Measurements from ENCODE around the gene ZSWIM4. TPM values are rescaled to one million over a fixed set of nuclear protein-coding genes. Genes with fewer than 3 reads are reported as not detected.

Gene ZSWIM4
- polyA plus RNA-seq, 1 of the 3 experiments (the other 2 are of a cell fraction): 4.7 TPM

GRCh38 chr19:13758795-13759194 is 36.4 kb upstream of the ZSWIM4 start:
- 99% methylated on average over 21 of the region's 24 CpGs for WGBS (ENCODE audit: low lambda C conversion rate)

DNA sequence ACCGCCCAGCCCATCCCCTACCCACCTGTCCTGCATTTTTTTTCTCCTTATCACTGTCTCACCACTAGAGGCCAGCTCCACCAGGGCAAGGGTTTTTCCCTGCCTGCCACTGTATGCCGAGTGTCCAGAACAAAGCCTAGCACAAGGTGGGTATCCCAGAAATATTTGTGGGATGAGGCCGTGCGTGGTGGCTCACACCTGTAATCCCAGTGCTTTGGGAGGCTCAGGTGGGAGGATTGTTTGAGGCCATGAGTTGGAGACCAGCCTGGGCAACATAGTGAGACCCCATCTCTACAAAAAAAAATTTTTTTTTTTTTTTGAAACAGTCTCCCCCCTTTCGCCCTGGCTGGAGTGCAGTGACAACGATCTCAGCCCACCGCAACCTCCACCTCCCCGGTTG is 33.8 kb upstream of the ZSWIM4 start:
- H3F3A ChIP-seq (replicated peaks; ENCODE audit: insufficient read depth): no peaks in the 10 kb centered on the region
- no peak for DNase-seq
- H3K9ac ChIP-seq: no peak overlapping the region
- CTCF ChIA-PET: interaction anchor here (1.4 kb wide), 1 partner anchor 12 kb away, joined by 3 read pairs; no protein-coding TSS in a partner anchor
- peaks cover 25% of the 10 kb centered on the region; the same call in 1 of the 2 replicates for H3K79me2 ChIP-seq (ENCODE audit: insufficient read depth)
- H3K9me3 ChIP-seq: no peaks in the 10 kb centered on the region
- POLR2A ChIA-PET: interaction anchor here (1.4 kb wide), 1 partner anchor 13 kb away, joined by 4 read pairs; the partner anchor contains the start of gene C19orf53
- TF ChIP-seq CHD2 (IDR thresholded peaks at IDR 0.05; ENCODE audit: low read length, partially characterized antibody) (no peak), CTCF (IDR thresholded peaks at IDR 0.05) (peak; percentile 19; the same call in 1 of the 2 replicates)
- H3K4me3 ChIP-seq (ENCODE audit: low read depth in 2 of 2, low read length in 1 of 2): no peak overlapping the region
- H3K27me3 ChIP-seq (ENCODE audit: insufficient read depth): no peaks in the 10 kb centered on the region
- H3K27ac ChIP-seq (ENCODE audit: low read depth in 2 of 2, low read length in 1 of 2): no peak overlapping the region
- no peaks in the 10 kb centered on the region for H4K20me1 ChIP-seq (ENCODE audit: insufficient read depth)
- H3K4me2 ChIP-seq: no peak overlapping the region
- H2AFZ ChIP-seq (ENCODE audit: low read depth): no peak overlapping the region
- 93% methylated on average over 8 of the region's 8 CpGs for WGBS (ENCODE audit: low lambda C conversion rate)
- H3K9me2 ChIP-seq: no peaks in the 10 kb centered on the region
- H3K36me3 ChIP-seq (replicated peaks in 1 of 2; ENCODE audit: control insufficient read depth in 1 of 2, insufficient read depth in 2 of 2, low read length in 1 of 2): peaks cover 21 to 26% of the 10 kb centered on the region in 2 experiments
- peaks cover 5 to 11% of the 10 kb centered on the region in 2 experiments; a peak in 2 of 4 replicates for H3K4me1 ChIP-seq (ENCODE audit: control insufficient read depth in 1 of 2, insufficient read depth in 2 of 2, low read depth in 1 of 2, low read length in 1 of 2)

More at GRCh38 chr19:13758795-13759194, 36.4 kb upstream of the ZSWIM4 start:
- ChIA-PET CTCF (no interaction called here), POLR2A (no interaction called here)
- TF ChIP-seq YY1 (IDR thresholded peaks at IDR 0.05; ENCODE audit: low read depth) (no peak), RAD21 (IDR thresholded peaks at IDR 0.05; ENCODE audit: low read length) (no peak), EP300 (IDR thresholded peaks at IDR 0.05; ENCODE audit: borderline replicate concordance in 1 of 2, low read depth in 1 of 2, low read length in 1 of 2) (no peak), JUND (IDR thresholded peaks at IDR 0.05) (no peak), TEAD4 (IDR thresholded peaks at IDR 0.05; ENCODE audit: borderline replicate concordance, insufficient read depth) (no peak), EZH2phosphoT487 (IDR thresholded peaks at IDR 0.05; ENCODE audit: borderline replicate concordance, low read depth) (no peak), NFIC (IDR thresholded peaks at IDR 0.05; ENCODE audit: borderline replicate concordance) (no peak)
- peaks cover 6% of the 10 kb centered on the region; the same call in 1 of the 2 replicates for H3K79me2 ChIP-seq (ENCODE audit: insufficient read depth)
- no peaks in the 10 kb centered on the region for H3F3A ChIP-seq (replicated peaks; ENCODE audit: insufficient read depth)
- no peak overlapping the region for H3K4me3 ChIP-seq (ENCODE audit: low read depth in 2 of 2, low read length in 1 of 2)
- H3K36me3 ChIP-seq (replicated peaks in 1 of 2; ENCODE audit: control insufficient read depth in 1 of 2, insufficient read depth in 2 of 2, low read length in 1 of 2): peaks cover 43 to 46% of the 10 kb centered on the region in 2 experiments
- no peak overlapping the region for H3K27ac ChIP-seq (ENCODE audit: low read depth in 2 of 2, low read length in 1 of 2)
- H3K4me2 ChIP-seq: no peak overlapping the region
- peaks cover 0 to under 1% of the 10 kb centered on the region in 2 experiments; a peak in 1 of 4 replicates for H3K4me1 ChIP-seq (ENCODE audit: control insufficient read depth in 1 of 2, insufficient read depth in 2 of 2, low read depth in 1 of 2, low read length in 1 of 2)
- no peaks in the 10 kb centered on the region for H4K20me1 ChIP-seq (ENCODE audit: insufficient read depth)
- H2AFZ ChIP-seq (ENCODE audit: low read depth): no peak overlapping the region
- DNase-seq: no peak
- H3K9me3 ChIP-seq: no peaks in the 10 kb centered on the region
- H3K9me2 ChIP-seq: no peaks in the 10 kb centered on the region
- H3K9ac ChIP-seq: no peak overlapping the region
- H3K27me3 ChIP-seq (ENCODE audit: insufficient read depth): no peaks in the 10 kb centered on the region

Data from SK-N-SH (cell line).